HG03039 (cell line): ENCODE results near the gene TMEM117.

Source experiments
- ATAC-seq: cut with Tn5 transposase; IDR thresholded peaks from one replicate; pipeline ENCODE4 v1.9.1; 2021; ENCODE audit warnings: mild to moderate bottlenecking, moderate library complexity; ENCODE audit not compliant: unreplicated experiment

Gene TMEM117

GRCh38 chr12:44433659-44434058 lies 597.8 kb downstream of the TMEM117 start:
- no peak for ATAC-seq

GRCh38 chr12:44436756-44437155 lies 600.9 kb downstream of the TMEM117 start:
- ATAC-seq: no peak
